ENCODE measurements around the gene KIF20B.

- TF ChIP-seq CTCF (IDR thresholded peaks at IDR 0.05) (no peak), POLR2A (IDR thresholded peaks at IDR 0.05; ENCODE audit: low read depth) (no peak), EP300 (IDR thresholded peaks at IDR 0.05) (no peak)
Observed at GRCh38 chr10:89792187-89792586, 90.8 kb downstream of the KIF20B start.
